Measurements from ENCODE around the gene SCRG1.

DNA sequence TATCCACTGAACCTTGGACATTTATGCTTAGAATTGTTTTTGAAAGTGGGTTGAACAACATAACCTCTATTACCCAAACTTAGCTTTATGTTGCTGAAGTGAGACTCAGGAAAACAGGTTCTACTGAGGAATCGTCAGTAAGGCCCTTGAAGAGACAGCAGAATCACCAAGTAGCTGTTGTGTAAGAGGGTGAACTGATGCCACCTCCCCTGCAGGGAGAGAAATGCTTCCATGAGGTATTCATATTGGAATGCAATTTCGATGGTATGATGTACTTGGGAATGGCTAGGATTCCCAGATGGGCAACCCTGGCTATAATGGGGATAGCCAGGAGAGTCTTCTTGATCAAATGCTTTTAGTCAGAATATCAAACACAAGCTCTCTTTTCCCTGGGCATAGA is 4.1 kb upstream of the SCRG1 start:
- TF ChIP-seq, protein P1, sequence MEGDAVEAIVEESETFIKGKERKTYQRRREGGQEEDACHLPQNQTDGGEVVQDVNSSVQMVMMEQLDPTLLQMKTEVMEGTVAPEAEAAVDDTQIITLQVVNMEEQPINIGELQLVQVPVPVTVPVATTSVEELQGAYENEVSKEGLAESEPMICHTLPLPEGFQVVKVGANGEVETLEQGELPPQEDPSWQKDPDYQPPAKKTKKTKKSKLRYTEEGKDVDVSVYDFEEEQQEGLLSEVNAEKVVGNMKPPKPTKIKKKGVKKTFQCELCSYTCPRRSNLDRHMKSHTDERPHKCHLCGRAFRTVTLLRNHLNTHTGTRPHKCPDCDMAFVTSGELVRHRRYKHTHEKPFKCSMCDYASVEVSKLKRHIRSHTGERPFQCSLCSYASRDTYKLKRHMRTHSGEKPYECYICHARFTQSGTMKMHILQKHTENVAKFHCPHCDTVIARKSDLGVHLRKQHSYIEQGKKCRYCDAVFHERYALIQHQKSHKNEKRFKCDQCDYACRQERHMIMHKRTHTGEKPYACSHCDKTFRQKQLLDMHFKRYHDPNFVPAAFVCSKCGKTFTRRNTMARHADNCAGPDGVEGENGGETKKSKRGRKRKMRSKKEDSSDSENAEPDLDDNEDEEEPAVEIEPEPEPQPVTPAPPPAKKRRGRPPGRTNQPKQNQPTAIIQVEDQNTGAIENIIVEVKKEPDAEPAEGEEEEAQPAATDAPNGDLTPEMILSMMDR (conservative IDR thresholded peaks at IDR 0.05) = no peak
- no peak for TF ChIP-seq EZH2 (IDR thresholded peaks at IDR 0.05; ENCODE audit: low read depth)

Data from PC-9 (cell line).